Testis (tissue), 3 donors: ENCODE data around the gene SDS. TPM values are rescaled to one million over a fixed set of nuclear protein-coding genes. Genes with fewer than 3 reads are reported as not detected.

ENCODE experiments used
- DNase-seq: peaks from one replicate; pipeline ENCODE4 v3.0.0-alpha.2; 2019
- H3K27ac ChIP-seq, 2 donors: fragments of 200-600 bp; sonication (generic); one replicate each; pipeline ENCODE4 v1.5.1; 2019
- H3K27me3 ChIP-seq: fragments of 200-600 bp; sonication (generic); one replicate; pipeline ENCODE4 v1.5.1; 2019
- H3K36me3 ChIP-seq: fragments of 200-600 bp; sonication (generic); one replicate; pipeline ENCODE4 v1.5.1; 2017; ENCODE audit warnings: low read depth; ENCODE audit errors: missing control alignments
- H3K4me1 ChIP-seq: fragments of 200-600 bp; sonication (generic); one replicate; pipeline ENCODE4 v1.5.1; 2019
- H3K4me3 ChIP-seq, 2 donors: fragments of 200-600 bp; sonication (generic); one replicate each; pipeline ENCODE4 v1.5.1; 2017 to 2019
- H3K9me3 ChIP-seq: fragments of 200-600 bp; sonication (generic); one replicate; pipeline ENCODE4 v1.5.1; 2017
- POLR2A ChIP-seq: fragments of 450-650 bp; IDR thresholded peaks from one replicate; pipeline ENCODE4 v1.6.1; 2017; ENCODE audit warnings: antibody characterized with exemption, mild to moderate bottlenecking, moderate library complexity
- WGBS, 2 donors: methylation state at CpG; one replicate each; pipeline ENCODE4 v1.1.5; 2018; 5-methylcytosine and 5-hydroxymethylcytosine counted together
- intact Hi-C: fragments of 100-400 bp; cut with DNase I; formaldehyde crosslinking; loops from one replicate; pipeline ENCODE4 v1.15.1; 2023; ENCODE audit warnings: low total_unique reads
- polyA plus RNA-seq: library from polyadenylated mRNA; stranded (reverse); fragments of 350-450 nt; fragmentation: Illumina TruSeq; extraction: RNeasy Lipid Tissue Mini Kit (QIAGEN cat#74804); gene quantifications from one replicate; pipeline ENCODE4 v1.2.3, GENCODE V29; 2014; ENCODE audit warnings: low read depth, low replicate concordance; ENCODE audit not compliant: insufficient read depth
- total RNA-seq, 2 donors: library from RNA; depleted of rRNA; stranded (reverse); fragments of >200 nt; gene quantifications; one replicate each; pipeline ENCODE4 v1.2.3, GENCODE V29; 2016
- TF ChIP-seq, protein P1 (sequence below), 3 experiments: fragments of 450-650 bp in 2 of 3; fragments of 200-600 bp in 1 of 3; sonication (generic) in 1 of 3; IDR thresholded peaks; one replicate each; pipeline ENCODE4 v1.5.1; 2016 to 2019; ENCODE audit warnings: antibody characterized with exemption in 3 of 3, mild to moderate bottlenecking in 2 of 3, moderate library complexity in 1 of 3

SDS gene
- total and polyA plus RNA-seq, 3 donors from 2014 or later: 0.34 to 0.93 TPM; not detected in 1

DNA sequence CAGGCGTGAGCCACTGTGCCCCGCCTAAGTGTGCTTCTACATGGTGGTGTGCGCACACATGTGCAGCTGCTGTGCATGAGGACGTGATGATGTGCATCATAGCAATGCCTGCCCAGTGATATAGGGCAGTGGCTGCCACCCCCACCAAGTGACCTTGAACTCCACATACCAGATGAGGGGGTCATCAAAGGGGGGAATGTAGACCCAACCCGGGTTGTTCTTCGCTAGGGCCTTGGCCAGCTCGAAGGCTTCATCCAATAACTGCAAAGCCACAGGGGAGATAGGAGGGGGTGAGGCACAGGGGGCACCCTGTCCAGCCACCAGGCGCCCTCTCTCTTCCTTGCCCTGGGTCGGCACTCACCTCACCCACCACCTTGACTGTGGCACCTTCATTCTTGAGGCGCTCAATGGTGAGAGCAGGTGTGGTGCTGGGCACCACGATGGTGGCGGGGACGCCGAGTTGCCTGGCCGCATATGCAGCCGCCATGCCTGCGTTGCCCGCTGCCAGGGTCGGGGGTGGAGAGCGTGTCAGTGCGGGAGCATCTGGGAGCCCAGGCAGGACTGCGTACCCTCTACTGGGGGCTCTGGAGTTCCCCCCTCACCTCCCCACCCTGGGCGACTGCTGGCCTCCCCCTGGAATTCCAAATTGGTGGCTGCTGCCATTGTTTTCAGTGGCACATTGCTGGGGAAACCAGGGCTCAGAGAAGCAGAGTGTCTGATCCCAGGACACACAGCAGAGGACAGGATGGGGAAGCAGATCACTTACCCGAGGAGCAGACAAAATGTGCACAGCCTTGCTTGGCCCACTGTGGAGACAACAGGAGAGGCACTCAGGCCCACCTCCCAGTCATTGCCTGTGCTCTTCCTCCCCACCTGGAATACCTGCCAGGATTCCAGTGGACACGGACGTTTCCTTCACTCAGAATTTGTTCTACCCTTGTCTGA lies 5.1 kb downstream of the SDS start:
- TF ChIP-seq, protein P1, sequence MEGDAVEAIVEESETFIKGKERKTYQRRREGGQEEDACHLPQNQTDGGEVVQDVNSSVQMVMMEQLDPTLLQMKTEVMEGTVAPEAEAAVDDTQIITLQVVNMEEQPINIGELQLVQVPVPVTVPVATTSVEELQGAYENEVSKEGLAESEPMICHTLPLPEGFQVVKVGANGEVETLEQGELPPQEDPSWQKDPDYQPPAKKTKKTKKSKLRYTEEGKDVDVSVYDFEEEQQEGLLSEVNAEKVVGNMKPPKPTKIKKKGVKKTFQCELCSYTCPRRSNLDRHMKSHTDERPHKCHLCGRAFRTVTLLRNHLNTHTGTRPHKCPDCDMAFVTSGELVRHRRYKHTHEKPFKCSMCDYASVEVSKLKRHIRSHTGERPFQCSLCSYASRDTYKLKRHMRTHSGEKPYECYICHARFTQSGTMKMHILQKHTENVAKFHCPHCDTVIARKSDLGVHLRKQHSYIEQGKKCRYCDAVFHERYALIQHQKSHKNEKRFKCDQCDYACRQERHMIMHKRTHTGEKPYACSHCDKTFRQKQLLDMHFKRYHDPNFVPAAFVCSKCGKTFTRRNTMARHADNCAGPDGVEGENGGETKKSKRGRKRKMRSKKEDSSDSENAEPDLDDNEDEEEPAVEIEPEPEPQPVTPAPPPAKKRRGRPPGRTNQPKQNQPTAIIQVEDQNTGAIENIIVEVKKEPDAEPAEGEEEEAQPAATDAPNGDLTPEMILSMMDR (IDR thresholded peaks at IDR 0.05): no peak
- no peak for TF ChIP-seq POLR2A
- H3K9me3 ChIP-seq: no peaks in the 10 kb centered on the region
- no peak overlapping the region for H3K27ac ChIP-seq
- WGBS, 2 donors: 68 to 73% methylated on average over 18 to 26 of the region's 26 CpGs
- intact Hi-C loops: no loop called here
- DNase-seq: no peak
- H3K4me1 ChIP-seq: no peaks in the 10 kb centered on the region
- H3K4me3 ChIP-seq: no peak overlapping the region
- no peaks in the 10 kb centered on the region for H3K27me3 ChIP-seq
- H3K36me3 ChIP-seq: no peaks in the 10 kb centered on the region

DNA sequence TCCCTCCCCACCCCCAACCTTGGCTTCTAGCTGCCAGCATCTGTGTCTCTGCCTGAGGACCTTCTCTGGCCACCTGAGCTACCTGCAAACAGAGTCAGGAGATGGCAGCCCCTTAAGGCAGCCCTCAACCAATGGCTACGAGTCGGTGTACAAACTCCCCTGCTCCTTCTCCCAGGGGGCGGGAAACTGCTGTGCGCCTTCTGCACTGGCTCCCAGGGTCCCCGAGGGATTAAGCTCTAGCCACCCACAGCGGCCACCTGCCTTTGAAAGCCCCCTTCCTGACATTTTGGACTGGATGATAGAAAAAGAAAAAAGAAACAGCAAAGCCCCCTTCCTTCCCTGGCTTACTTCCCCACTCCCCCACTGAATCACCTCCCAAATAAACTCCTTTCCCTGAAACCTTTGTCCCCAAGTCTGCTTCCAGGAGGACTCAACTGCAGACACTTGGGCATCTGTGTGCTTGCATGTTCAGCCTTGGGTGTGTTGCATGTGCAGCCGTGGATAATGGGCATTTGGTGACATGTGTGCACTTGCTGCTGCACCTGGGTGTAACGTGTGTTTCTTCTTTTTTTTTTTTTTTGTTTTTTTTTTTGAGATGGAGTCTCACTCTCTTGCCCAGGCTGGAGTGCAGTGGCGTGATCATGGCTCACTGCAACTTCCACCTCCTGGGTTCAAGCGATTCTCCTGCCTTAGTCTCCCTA lies 6.0 kb downstream of the SDS start:
- Histone ChIP-seq H3K36me3 (no peaks in the 10 kb centered on the region), H3K4me3 (no peak overlapping the region), H3K9me3 (no peaks in the 10 kb centered on the region), H3K27me3 (no peaks in the 10 kb centered on the region), H3K27ac (no peak overlapping the region), H3K4me1 (no peaks in the 10 kb centered on the region)
- no peak for DNase-seq
- intact Hi-C loops: no loop called here
- no peak for TF ChIP-seq POLR2A
- TF ChIP-seq, protein P1 (IDR thresholded peaks at IDR 0.05): no peak
- whole genome bisulfite sequencing, 2 donors: 54 to 58% methylated on average over 10 of the region's 10 CpGs

DNA sequence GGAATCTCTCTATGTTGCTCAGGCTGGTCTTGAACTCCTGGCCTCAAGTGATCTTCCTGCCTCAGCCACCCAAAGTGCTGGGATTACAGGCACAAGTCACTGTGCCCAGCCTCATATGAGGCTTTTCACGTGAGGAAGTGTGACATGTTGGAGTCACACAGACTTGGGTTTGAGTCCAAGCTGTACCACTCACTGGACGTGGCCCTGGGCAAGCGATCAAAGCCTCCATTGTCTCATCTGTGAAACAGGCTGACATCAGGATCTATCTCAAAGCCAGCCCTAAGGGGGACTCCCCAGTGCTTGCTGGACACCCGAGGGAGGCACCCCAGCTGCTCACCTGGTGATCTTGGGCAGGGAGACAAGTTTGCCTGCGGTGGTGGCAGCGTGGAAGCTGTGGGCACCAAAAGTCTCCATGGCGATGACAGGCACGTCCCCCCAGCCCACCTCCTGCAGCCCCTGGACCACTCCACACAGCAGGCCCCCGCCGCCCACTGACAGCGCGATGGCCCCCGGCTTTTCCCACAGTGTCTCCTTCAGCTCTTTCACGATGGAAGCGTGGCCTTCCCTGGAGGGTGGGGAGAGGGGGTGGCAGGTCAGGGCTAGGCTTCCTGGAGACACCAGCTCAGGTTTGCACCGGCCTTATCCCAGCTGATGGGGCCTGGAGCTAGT lies 6.7 kb downstream of the SDS start:
- intact Hi-C loops: no loop called here
- H3K9me3 ChIP-seq: no peaks in the 10 kb centered on the region
- H3K27me3 ChIP-seq: no peaks in the 10 kb centered on the region
- H3K27ac ChIP-seq: no peak overlapping the region
- 65 to 66% methylated on average over 11 to 12 of the region's 16 CpGs for WGBS, 2 donors
- TF ChIP-seq POLR2A: no peak
- TF ChIP-seq, protein P1 (IDR thresholded peaks at IDR 0.05): no peak
- DNase-seq: no peak
- no peak overlapping the region for H3K4me3 ChIP-seq
- no peaks in the 10 kb centered on the region for H3K4me1 ChIP-seq
- no peaks in the 10 kb centered on the region for H3K36me3 ChIP-seq

DNA sequence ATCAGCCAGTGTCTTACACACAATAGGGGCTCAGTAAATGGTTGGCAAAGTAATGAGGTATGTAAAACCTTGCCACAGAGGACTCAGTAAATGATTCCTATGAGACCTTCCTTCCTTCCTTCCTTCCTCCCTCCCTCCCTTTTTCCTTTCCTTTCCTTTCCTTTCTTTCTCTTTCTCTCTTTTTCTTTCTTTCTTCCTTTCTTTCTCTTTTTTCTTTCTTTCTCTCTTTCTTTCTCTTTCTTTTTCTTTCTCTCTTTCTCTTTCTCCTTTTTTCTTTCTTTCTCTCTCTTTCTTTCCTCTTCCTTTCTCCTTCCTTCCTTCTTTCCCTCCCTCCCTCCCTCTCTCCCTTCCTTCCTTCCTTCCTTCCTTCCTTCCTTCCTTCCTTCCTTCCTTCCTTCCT lies 7.5 kb downstream of the SDS start:
- DNase-seq: no peak

More for the DNA sequence above, 7.5 kb downstream of the SDS start:
- Histone ChIP-seq H3K36me3 (no peaks in the 10 kb centered on the region), H3K4me1 (no peaks in the 10 kb centered on the region), H3K27me3 (no peaks in the 10 kb centered on the region), H3K9me3 (no peaks in the 10 kb centered on the region), H3K4me3 (no peak overlapping the region), H3K27ac (no peak overlapping the region)
- intact Hi-C loops: no loop called here
- TF ChIP-seq POLR2A: no peak
- TF ChIP-seq, protein P1 (IDR thresholded peaks at IDR 0.05): no peak
